Neural progenitor cell (in vitro differentiated cells): Measurements from ENCODE around the gene FAM90A1. TPM values are rescaled to one million over a fixed set of nuclear protein-coding genes. Genes with fewer than 3 reads are reported as not detected.
"Not testable (repeated sequence)": the region's sequence is repeated elsewhere in the genome, so short reads cannot be mapped to it uniquely, and the experiment has no call there.

Experiments used
- DNase-seq: peaks from one replicate; pipeline ENCODE4 v3.0.0-alpha.2; 2016; ENCODE audit warnings: low spot score
- H2AFZ ChIP-seq: fragments of 200-600 bp; sonication (generic); replicated peaks from 2 replicates; pipeline ENCODE4 v1.6.1; 2016; ENCODE audit warnings: antibody characterized with exemption
- H3F3A ChIP-seq: fragments of 200-600 bp; sonication (generic); 2 replicates; pipeline ENCODE4 v1.6.1; 2016; ENCODE audit warnings: antibody characterized with exemption, low read depth
- H3K27ac ChIP-seq: fragments of 200-600 bp; sonication (generic); 2 replicates; pipeline ENCODE4 v1.5.1; 2016; ENCODE audit warnings: mild to moderate bottlenecking
- H3K27me3 ChIP-seq: fragments of 200-600 bp; sonication (generic); 2 replicates; pipeline ENCODE4 v1.6.1; 2016; ENCODE audit warnings: mild to moderate bottlenecking, moderate library complexity
- H3K36me3 ChIP-seq: fragments of 200-600 bp; sonication (generic); 2 replicates; pipeline ENCODE4 v1.5.1; 2016
- H3K4me1 ChIP-seq: fragments of 200-600 bp; sonication (generic); 2 replicates; pipeline ENCODE4 v1.6.1; 2016; ENCODE audit warnings: mixed run types
- H3K4me2 ChIP-seq: fragments of 200-600 bp; sonication (generic); 2 replicates; pipeline ENCODE4 v1.6.1; 2016
- H3K4me3 ChIP-seq: fragments of 200-600 bp; sonication (generic); 2 replicates; pipeline ENCODE4 v1.5.1; 2016
- H3K79me2 ChIP-seq: fragments of 200-600 bp; sonication (generic); 2 replicates; pipeline ENCODE4 v1.6.1; 2016; ENCODE audit warnings: low read depth
- H3K9ac ChIP-seq: fragments of 200-600 bp; sonication (generic); 2 replicates; pipeline ENCODE4 v1.6.1; 2016
- H3K9me3 ChIP-seq: fragments of 200-600 bp; sonication (generic); 2 replicates; pipeline ENCODE4 v1.5.1; 2016; ENCODE audit warnings: low read depth
- H4K20me1 ChIP-seq: fragments of 200-600 bp; sonication (generic); 2 replicates; pipeline ENCODE4 v1.6.1; 2016; ENCODE audit warnings: low read depth
- H3K27ac Mint-ChIP-seq: 3 replicates; pipeline ENCODE4 v1.8.0; 2021; ENCODE audit warnings: mixed read lengths
- H3K27me3 Mint-ChIP-seq: 2 replicates; pipeline ENCODE4 v1.8.0; 2022; ENCODE audit warnings: low read depth, mild to moderate bottlenecking, inconsistent platforms, moderate library complexity, mixed read lengths; ENCODE audit not compliant: insufficient read depth
- H3K36me3 Mint-ChIP-seq: 3 replicates; pipeline ENCODE4 v1.8.0; 2021; ENCODE audit warnings: mixed read lengths
- H3K4me1 Mint-ChIP-seq: 3 replicates; pipeline ENCODE4 v1.8.0; 2021; ENCODE audit warnings: mixed read lengths
- H3K4me3 Mint-ChIP-seq: 3 replicates; pipeline ENCODE4 v1.8.0; 2021; ENCODE audit warnings: mild to moderate bottlenecking, moderate library complexity, mixed read lengths
- H3K9me3 Mint-ChIP-seq: 3 replicates; pipeline ENCODE4 v1.8.0; 2020; ENCODE audit warnings: mixed read lengths
- total RNA-seq: library from RNA; depleted of rRNA; stranded (reverse); fragments of >200 nt; gene quantifications from 2 replicates; pipeline ENCODE4 v1.2.3, GENCODE V29; 2015; ENCODE audit warnings: low replicate concordance

Gene FAM90A1
- total RNA-seq, 1 donor from 2014 or later = not detected

GRCh38 chr12:8197685-8198308 lies 29.6 kb downstream of the FAM90A1 start:
- H3K36me3 Mint-ChIP-seq, H3K4me2 ChIP-seq, H3K27ac Mint-ChIP-seq, H3K27ac ChIP-seq, H3K4me1 Mint-ChIP-seq, H3K79me2 ChIP-seq, H3K9me3 Mint-ChIP-seq, H2AFZ ChIP-seq, H3K36me3 ChIP-seq, H3K9ac ChIP-seq, H3K27me3 ChIP-seq, DNase-seq, H3K4me1 ChIP-seq, H3F3A ChIP-seq, H3K4me3 ChIP-seq, H3K9me3 ChIP-seq, H4K20me1 ChIP-seq, H3K27me3 Mint-ChIP-seq, H3K4me3 Mint-ChIP-seq: not testable (repeated sequence)

DNA sequence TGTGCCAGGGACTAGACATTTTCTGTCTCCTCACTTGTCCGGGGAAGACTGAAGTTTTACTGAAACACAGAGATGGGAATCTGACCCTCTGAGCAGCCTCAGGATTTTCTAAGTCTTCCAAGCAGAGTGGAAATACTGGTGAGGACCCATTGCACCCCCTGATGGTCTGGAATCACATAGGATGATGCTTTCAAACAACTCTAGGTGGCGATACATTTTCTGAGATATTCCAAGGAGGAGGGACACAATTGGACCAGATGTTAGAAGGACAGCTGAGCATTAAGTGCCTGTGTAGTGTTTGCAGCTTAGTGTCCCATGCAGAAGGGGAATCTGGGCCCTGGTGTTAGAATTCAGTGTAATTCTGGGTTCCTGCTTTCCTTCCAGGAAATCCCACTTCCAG lies 39.3 kb downstream of the FAM90A1 start:
- H3K4me2 ChIP-seq, H3K9me3 ChIP-seq, H3K27ac Mint-ChIP-seq, H3K4me1 Mint-ChIP-seq, DNase-seq, H3K36me3 Mint-ChIP-seq, H3K27me3 ChIP-seq, H3K9ac ChIP-seq, H3K27ac ChIP-seq, H4K20me1 ChIP-seq, H3K4me3 Mint-ChIP-seq, H3K9me3 Mint-ChIP-seq, H2AFZ ChIP-seq, H3K4me1 ChIP-seq, H3K27me3 Mint-ChIP-seq, H3K36me3 ChIP-seq, H3K79me2 ChIP-seq, H3K4me3 ChIP-seq, H3F3A ChIP-seq: not testable (repeated sequence)

DNA sequence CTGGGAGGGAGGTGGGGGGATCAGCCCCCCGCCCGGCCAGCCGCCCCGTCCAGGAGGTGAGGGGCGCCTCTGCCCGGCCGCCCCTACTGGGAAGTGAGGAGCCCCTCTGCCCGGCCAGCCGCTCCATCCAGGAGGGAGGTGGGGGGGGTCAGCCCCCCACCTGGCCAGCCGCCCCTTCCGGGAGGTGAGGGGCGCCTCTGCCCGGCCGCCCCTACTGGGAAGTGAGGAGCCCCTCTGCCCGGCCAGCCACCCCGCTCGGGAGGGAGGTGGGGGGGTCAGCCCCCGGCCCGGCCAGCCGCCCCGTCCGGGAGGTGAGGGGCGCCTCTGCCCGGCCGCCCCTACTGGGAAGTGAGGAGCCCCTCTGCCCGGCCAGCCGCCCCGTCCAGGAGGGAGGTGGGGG lies 43.2 kb downstream of the FAM90A1 start:
- H3K4me1 Mint-ChIP-seq, H3K4me2 ChIP-seq, DNase-seq, H3K27ac ChIP-seq, H3K36me3 Mint-ChIP-seq, H3K9me3 Mint-ChIP-seq, H3K4me3 ChIP-seq, H3K27ac Mint-ChIP-seq, H4K20me1 ChIP-seq, H3K27me3 ChIP-seq, H3K36me3 ChIP-seq, H3K9me3 ChIP-seq, H3K79me2 ChIP-seq, H2AFZ ChIP-seq, H3K27me3 Mint-ChIP-seq, H3K9ac ChIP-seq, H3F3A ChIP-seq, H3K4me3 Mint-ChIP-seq, H3K4me1 ChIP-seq: not testable (repeated sequence)

GRCh38 chr12:8183346-8183745 lies 44.1 kb downstream of the FAM90A1 start:
- H3K27ac Mint-ChIP-seq, H3K9me3 Mint-ChIP-seq, H4K20me1 ChIP-seq: not testable (repeated sequence)

GRCh38 chr12:8182923-8183322 lies 44.5 kb downstream of the FAM90A1 start:
- not testable (repeated sequence) for DNase-seq, H3K9ac ChIP-seq, H3K4me1 ChIP-seq, H4K20me1 ChIP-seq, H3K27me3 Mint-ChIP-seq, H2AFZ ChIP-seq, H3K4me1 Mint-ChIP-seq, H3K27me3 ChIP-seq, H3F3A ChIP-seq, H3K9me3 ChIP-seq, H3K27ac ChIP-seq, H3K4me3 Mint-ChIP-seq, H3K36me3 ChIP-seq, H3K4me2 ChIP-seq, H3K79me2 ChIP-seq, H3K36me3 Mint-ChIP-seq, H3K4me3 ChIP-seq, H3K9me3 Mint-ChIP-seq, H3K27ac Mint-ChIP-seq

More at GRCh38 chr12:8183346-8183745, 44.1 kb downstream of the FAM90A1 start:
- not testable (repeated sequence) for H3K79me2 ChIP-seq, H3F3A ChIP-seq, H3K36me3 ChIP-seq, H3K27me3 ChIP-seq, H3K4me3 Mint-ChIP-seq, H3K36me3 Mint-ChIP-seq, H3K4me2 ChIP-seq, H3K4me1 Mint-ChIP-seq, DNase-seq, H3K4me3 ChIP-seq, H3K9ac ChIP-seq, H3K4me1 ChIP-seq, H2AFZ ChIP-seq, H3K27me3 Mint-ChIP-seq, H3K27ac ChIP-seq, H3K9me3 ChIP-seq

GRCh38 chr12:8181271-8181670 lies 46.1 kb downstream of the FAM90A1 start:
- not testable (repeated sequence) for H2AFZ ChIP-seq, H3K79me2 ChIP-seq, H3F3A ChIP-seq, H3K27me3 Mint-ChIP-seq, H3K27ac ChIP-seq, H3K27me3 ChIP-seq, H3K36me3 ChIP-seq, H4K20me1 ChIP-seq, H3K9me3 Mint-ChIP-seq, H3K9ac ChIP-seq, H3K4me1 Mint-ChIP-seq, DNase-seq, H3K9me3 ChIP-seq, H3K4me1 ChIP-seq, H3K36me3 Mint-ChIP-seq, H3K27ac Mint-ChIP-seq
- H3K4me3 Mint-ChIP-seq = peak overlapping the region; percentile 78
- H3K4me3 ChIP-seq = peak overlapping the region; percentile 48
- H3K4me2 ChIP-seq = peak overlapping the region; percentile 45
